HepG2 (cell line): ENCODE results near the gene PPP4C. TPM values are rescaled to one million over a fixed set of nuclear protein-coding genes. Genes with fewer than 3 reads are reported as not detected.

Experiments used
- ATF6 ChIP-seq: sonication (generic); formaldehyde crosslinking; conservative IDR thresholded peaks from 2 replicates; pipeline ENCODE4 v1.4.0; 2020; ENCODE audit warnings: missing genetic modification reagents
- CBX1 ChIP-seq: IDR thresholded peaks from one replicate; pipeline ENCODE4 v1.6.1; 2016; ENCODE audit warnings: antibody characterized with exemption, low read depth
- MYPOP ChIP-seq: sonication (generic); formaldehyde crosslinking; IDR thresholded peaks from 2 replicates; pipeline ENCODE4 v1.8.1; 2023; ENCODE audit warnings: mild to moderate bottlenecking, moderate library complexity, missing genetic modification reagents
- RBM22 ChIP-seq: fragments of 200-400 bp; formaldehyde crosslinking; optimal IDR thresholded peaks from 2 replicates; pipeline ENCODE3; 2017; ENCODE audit warnings: mild to moderate bottlenecking, low read length, moderate library complexity
- U2AF2 ChIP-seq: fragments of 200-400 bp; formaldehyde crosslinking; IDR thresholded peaks from 2 replicates; pipeline ENCODE4 v1.6.1; 2017; ENCODE audit warnings: low read depth, mild to moderate bottlenecking, low read length
- ZBTB3 ChIP-seq: sonication (generic); formaldehyde crosslinking; IDR thresholded peaks from 2 replicates; pipeline ENCODE4 v1.4.0; 2020; ENCODE audit warnings: low read depth, mild to moderate bottlenecking, moderate library complexity, missing genetic modification reagents, borderline replicate concordance
- ZBTB39 ChIP-seq: sonication (generic); formaldehyde crosslinking; IDR thresholded peaks from 2 replicates; pipeline ENCODE4 v1.5.0; 2020; ENCODE audit warnings: missing genetic modification reagents
- ZFP82 ChIP-seq: sonication (generic); formaldehyde crosslinking; IDR thresholded peaks from 2 replicates; pipeline ENCODE4 v1.5.1; 2020; ENCODE audit warnings: mild to moderate bottlenecking, missing genetic modification reagents, borderline replicate concordance
- ZNF329 ChIP-seq: sonication (generic); formaldehyde crosslinking; IDR thresholded peaks from 2 replicates; pipeline ENCODE4 v1.9.0; 2021; ENCODE audit warnings: low read depth, mild to moderate bottlenecking, missing genetic modification reagents
- ZNF362 ChIP-seq: sonication (generic); formaldehyde crosslinking; IDR thresholded peaks from 2 replicates; pipeline ENCODE4 v1.4.0; 2020; ENCODE audit warnings: missing genetic modification reagents, mild to moderate bottlenecking, borderline replicate concordance
- ZNF703 ChIP-seq: sonication (generic); formaldehyde crosslinking; IDR thresholded peaks from 2 replicates; pipeline ENCODE4 v1.5.1; 2020; ENCODE audit warnings: missing genetic modification reagents, mild to moderate bottlenecking, moderate library complexity, borderline replicate concordance
- ZNF792 ChIP-seq: IDR thresholded peaks from 2 replicates; pipeline ENCODE4 v1.6.1; 2016
- polyA plus RNA-seq, 8 experiments: library from polyadenylated mRNA; depleted of rRNA in 3 of 8; stranded (reverse) in 7 of 8; unstranded in 1 of 8; fragments of >200 nt; fragmentation: Illumina TruSeq in 4 of 8; extraction: Trizol in 4 of 8; gene quantifications; 2 replicates each; pipeline versions ENCODE4 v1.2.1 to v1.2.3, GENCODE V29; 2011 to 2016; ENCODE audit warnings: low read depth in 4 of 8, missing spikeins in 1 of 8, mixed read lengths in 1 of 8; ENCODE audit not compliant: insufficient read depth in 1 of 8
- total RNA-seq, 5 experiments: library from RNA; depleted of rRNA; stranded (reverse); fragments of >200 nt; fragmentation: Illumina TruSeq; extraction: Trizol; gene quantifications; 2 replicates each; pipeline ENCODE4 v1.2.3, GENCODE V29; 2016; ENCODE audit warnings: low read depth in 1 of 5
- TF ChIP-seq, protein P1 (sequence below): sonication (generic); formaldehyde crosslinking; IDR thresholded peaks from 2 replicates; pipeline ENCODE4 v1.8.0; 2022; ENCODE audit warnings: mild to moderate bottlenecking, missing genetic modification reagents, borderline replicate concordance
- TF ChIP-seq, protein P2 (sequence below): sonication (generic); formaldehyde crosslinking; IDR thresholded peaks from 2 replicates; pipeline ENCODE4 v1.8.1; 2023; ENCODE audit warnings: mild to moderate bottlenecking, missing genetic modification reagents
- TF ChIP-seq, protein P3 (sequence below): sonication (generic); formaldehyde crosslinking; IDR thresholded peaks from 2 replicates; pipeline ENCODE4 v1.4.0; 2020; ENCODE audit warnings: missing genetic modification reagents

PPP4C gene
- total and polyA plus RNA-seq, 2 of the 13 experiments (the other 11 are each of a cell fraction or from before 2014, with no cell fraction given), result 176 to 220 TPM

DNA sequence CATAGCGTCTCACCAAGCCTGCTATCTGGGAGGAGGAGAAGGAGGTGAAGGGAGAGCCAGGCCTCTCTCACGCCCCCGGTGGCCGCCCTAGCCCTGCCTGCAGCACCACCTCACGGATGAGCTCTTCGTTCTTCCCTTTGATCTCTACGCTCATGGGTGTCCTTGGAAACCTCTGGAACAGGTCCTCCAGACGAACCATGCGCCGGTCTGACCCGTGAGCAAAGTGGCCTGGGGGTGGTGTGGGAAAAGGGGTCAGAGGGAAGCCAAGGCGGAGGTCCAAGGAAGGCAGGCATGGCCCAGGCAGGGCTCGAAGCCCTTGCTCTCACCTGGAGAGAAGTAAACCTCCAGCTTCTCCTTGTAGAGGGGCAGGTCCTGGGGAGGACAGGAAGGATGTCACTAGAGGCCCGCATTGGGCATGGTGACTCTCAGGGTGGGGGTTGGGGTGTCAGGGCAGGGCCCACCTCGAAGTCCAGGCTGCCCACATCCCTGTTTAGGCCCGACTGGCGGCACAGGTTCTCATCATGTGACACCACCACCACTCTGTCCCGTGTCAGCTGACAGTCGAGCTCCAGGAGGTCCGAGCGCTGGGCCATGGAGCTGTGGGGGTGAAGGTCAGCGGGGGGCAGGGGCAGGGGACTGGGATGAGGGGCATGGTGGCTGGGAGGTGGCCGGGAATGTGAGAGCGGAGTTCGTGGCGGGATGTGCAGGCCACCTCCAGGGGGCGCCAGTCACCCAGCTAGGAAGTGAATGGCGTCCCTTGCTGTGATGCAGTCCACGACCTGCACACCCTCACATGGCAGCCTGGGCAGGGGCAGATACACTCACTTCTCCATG lies 36.6 kb downstream of the PPP4C start (continued):
- TF ChIP-seq, protein P1, sequence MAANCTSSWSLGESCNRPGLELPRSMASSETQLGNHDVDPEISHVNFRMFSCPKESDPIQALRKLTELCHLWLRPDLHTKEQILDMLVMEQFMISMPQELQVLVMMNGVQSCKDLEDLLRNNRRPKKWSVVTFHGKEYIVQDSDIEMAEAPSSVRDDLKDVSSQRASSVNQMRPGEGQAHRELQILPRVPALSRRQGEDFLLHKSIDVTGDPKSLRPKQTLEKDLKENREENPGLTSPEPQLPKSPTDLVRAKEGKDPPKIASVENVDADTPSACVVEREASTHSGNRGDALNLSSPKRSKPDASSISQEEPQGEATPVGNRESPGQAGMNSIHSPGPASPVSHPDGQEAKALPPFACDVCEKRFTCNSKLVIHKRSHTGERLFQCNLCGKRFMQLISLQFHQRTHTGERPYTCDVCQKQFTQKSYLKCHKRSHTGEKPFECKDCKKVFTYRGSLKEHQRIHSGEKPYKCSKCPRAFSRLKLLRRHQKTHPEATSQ (CRISPR knock-in tag), result 0 out of 2 replicates have a peak, but pooled peaks have one; percentile 22
- TF ChIP-seq, protein P2, sequence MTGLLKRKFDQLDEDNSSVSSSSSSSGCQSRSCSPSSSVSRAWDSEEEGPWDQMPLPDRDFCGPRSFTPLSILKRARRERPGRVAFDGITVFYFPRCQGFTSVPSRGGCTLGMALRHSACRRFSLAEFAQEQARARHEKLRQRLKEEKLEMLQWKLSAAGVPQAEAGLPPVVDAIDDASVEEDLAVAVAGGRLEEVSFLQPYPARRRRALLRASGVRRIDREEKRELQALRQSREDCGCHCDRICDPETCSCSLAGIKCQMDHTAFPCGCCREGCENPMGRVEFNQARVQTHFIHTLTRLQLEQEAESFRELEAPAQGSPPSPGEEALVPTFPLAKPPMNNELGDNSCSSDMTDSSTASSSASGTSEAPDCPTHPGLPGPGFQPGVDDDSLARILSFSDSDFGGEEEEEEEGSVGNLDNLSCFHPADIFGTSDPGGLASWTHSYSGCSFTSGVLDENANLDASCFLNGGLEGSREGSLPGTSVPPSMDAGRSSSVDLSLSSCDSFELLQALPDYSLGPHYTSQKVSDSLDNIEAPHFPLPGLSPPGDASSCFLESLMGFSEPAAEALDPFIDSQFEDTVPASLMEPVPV (CRISPR knock-in tag), result no peak
- TF ChIP-seq ZFP82 (CRISPR knock-in tag), result no peak
- no peak; the same call in 1 of the 2 replicates for TF ChIP-seq ZBTB39 (CRISPR knock-in tag)
- TF ChIP-seq ZNF792, result no peak; the same call in none of the 2 replicates
- TF ChIP-seq ZNF329 (CRISPR knock-in tag), result no peak
- no peak; the same call in 1 of the 2 replicates for TF ChIP-seq ZNF703 (CRISPR knock-in tag)
- no peak for TF ChIP-seq ATF6
- peak; percentile 46; the same call in 1 of the 2 replicates for TF ChIP-seq ZNF362 (CRISPR knock-in tag)
- TF ChIP-seq U2AF2, result no peak
- TF ChIP-seq CBX1, result peak; percentile 38
- no peak for TF ChIP-seq ZBTB3 (CRISPR knock-in tag)
- TF ChIP-seq RBM22, result no peak
- TF ChIP-seq, protein P3, sequence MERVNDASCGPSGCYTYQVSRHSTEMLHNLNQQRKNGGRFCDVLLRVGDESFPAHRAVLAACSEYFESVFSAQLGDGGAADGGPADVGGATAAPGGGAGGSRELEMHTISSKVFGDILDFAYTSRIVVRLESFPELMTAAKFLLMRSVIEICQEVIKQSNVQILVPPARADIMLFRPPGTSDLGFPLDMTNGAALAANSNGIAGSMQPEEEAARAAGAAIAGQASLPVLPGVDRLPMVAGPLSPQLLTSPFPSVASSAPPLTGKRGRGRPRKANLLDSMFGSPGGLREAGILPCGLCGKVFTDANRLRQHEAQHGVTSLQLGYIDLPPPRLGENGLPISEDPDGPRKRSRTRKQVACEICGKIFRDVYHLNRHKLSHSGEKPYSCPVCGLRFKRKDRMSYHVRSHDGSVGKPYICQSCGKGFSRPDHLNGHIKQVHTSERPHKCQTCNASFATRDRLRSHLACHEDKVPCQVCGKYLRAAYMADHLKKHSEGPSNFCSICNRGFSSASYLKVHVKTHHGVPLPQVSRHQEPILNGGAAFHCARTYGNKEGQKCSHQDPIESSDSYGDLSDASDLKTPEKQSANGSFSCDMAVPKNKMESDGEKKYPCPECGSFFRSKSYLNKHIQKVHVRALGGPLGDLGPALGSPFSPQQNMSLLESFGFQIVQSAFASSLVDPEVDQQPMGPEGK, result peak; percentile 50
- no peak for TF ChIP-seq MYPOP (CRISPR knock-in tag)
